Choroid plexus epithelial cell (primary cell): ENCODE results near the gene MAPK13.

Experiments used
- DNase-seq: peaks from one replicate; pipeline ENCODE4 v3.0.0-alpha.2; 2010; ENCODE audit warnings: low read depth
- H3K4me3 ChIP-seq: 2 replicates; pipeline ENCODE4 v1.5.1; 2011; ENCODE audit warnings: low read depth, mild to moderate bottlenecking, control low read depth, low read length, moderate library complexity
- CTCF ChIP-seq: conservative IDR thresholded peaks from 2 replicates; pipeline ENCODE4 v1.5.1; 2011; ENCODE audit warnings: low read depth, mild to moderate bottlenecking, control low read depth, inconsistent platforms, low read length, moderate library complexity

Gene MAPK13

GRCh38 chr6:36095497-36096391 is 34.6 kb upstream of the MAPK13 start:
- no peak for TF ChIP-seq CTCF
- H3K4me3 ChIP-seq, result no peak overlapping the region
- DNase-seq, result no peak

GRCh38 chr6:36098253-36098919 is 31.9 kb upstream of the MAPK13 start:
- DNase-seq, result no peak
- no peak for TF ChIP-seq CTCF
- H3K4me3 ChIP-seq, result no peak overlapping the region

- DNase-seq, result peak; percentile 60
- H3K4me3 ChIP-seq, result no peak overlapping the region
Observed at GRCh38 chr6:36098920-36099647, 31.2 kb upstream of the MAPK13 start.

GRCh38 chr6:36099869-36100483 is 30.3 kb upstream of the MAPK13 start:
- TF ChIP-seq CTCF, result no peak
- H3K4me3 ChIP-seq, result no peak overlapping the region
- no peak for DNase-seq

More at GRCh38 chr6:36098920-36099647, 31.2 kb upstream of the MAPK13 start:
- peak; percentile 23 for TF ChIP-seq CTCF

GRCh38 chr6:36101691-36102090 is 28.6 kb upstream of the MAPK13 start:
- TF ChIP-seq CTCF, result no peak
- no peak overlapping the region for H3K4me3 ChIP-seq
- DNase-seq, result no peak

- no peak for DNase-seq
- no peak for TF ChIP-seq CTCF
- H3K4me3 ChIP-seq, result no peak overlapping the region
Observed at GRCh38 chr6:36102853-36103252, 27.5 kb upstream of the MAPK13 start.
